UCSD-AML1 (cell line): Measurements from ENCODE around the gene PRR5L.

ENCODE experiments used
- DNase-seq: peaks from one replicate; lab custom pipeline; 2025; ENCODE audit not compliant: unreplicated experiment; lab: John Stamatoyannopoulos, UW

The PRR5L gene

DNA sequence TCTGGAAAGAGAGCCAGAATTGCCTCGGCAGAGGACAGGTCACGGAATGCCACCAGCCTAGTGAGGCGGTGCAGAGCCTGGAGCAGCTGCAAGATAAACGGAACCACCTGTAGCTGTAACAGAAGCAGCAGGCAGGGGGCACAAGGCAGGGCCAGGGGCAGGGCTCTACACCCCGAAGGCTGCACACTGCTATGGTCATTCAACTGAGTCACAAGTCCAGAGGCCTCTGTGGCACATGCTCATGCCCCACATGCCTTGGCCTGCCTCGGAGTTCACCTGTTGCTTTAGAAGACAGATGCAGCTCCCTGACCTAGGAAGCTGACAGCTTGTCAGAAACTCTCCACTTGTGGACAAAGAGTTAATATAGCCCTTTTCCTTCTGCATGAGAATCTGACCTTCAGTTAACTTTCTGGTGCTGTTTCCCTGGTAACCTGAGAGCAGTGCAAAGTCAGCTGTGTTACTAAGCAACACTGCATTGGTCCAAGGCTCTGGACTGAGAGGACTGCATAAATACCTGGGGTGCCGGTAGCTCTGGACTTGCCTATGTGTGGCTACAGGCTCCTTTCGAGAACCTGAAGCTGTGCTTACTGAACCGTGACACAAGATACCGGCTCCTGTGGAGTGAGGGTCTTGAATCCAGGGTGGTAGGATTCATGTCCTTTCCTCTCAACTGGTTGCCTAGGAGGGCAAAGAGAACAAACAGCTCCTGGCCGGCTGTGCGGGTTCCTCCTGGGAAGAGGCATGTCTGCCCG, 17.4 kb upstream of the PRR5L start:
- no peak for DNase-seq

DNA sequence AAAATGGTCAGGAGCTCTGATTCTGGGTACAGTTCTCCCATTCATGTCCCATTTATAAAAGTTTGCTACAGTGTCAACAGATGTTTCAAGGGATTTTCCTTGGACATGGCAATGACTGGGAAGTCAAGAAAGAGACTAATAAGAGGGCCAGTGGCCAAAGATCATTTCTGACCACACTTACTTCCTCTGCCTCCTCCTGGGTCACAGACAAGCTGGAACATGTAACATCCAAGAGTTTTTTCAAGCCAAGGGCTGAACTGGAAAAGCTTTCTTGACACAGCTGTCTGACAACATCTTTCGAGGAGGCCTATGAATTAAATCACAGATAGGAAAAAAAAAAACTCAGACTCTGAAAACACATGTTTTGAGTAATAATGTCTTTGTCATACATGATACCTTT, 15.6 kb upstream of the PRR5L start:
- no peak for DNase-seq

DNA sequence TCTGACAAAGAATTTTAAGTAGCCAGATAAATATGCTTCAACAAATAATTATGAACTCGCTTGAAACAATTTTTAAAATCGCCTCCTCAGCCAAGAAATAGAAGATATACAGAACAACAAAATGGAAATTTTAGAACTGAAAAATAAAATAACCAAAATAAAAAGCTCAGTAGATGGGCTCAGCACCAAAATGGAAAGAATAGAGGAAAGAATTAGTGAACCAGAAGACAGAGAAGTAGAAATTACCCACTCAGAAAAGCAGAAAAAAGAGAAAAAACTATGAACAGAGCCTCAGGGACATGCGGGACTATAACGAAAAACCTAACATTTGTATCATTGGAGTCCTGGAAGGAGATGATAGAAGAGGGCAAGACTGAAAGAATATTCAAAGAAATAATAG, 14.2 kb upstream of the PRR5L start:
- no peak for DNase-seq

DNA sequence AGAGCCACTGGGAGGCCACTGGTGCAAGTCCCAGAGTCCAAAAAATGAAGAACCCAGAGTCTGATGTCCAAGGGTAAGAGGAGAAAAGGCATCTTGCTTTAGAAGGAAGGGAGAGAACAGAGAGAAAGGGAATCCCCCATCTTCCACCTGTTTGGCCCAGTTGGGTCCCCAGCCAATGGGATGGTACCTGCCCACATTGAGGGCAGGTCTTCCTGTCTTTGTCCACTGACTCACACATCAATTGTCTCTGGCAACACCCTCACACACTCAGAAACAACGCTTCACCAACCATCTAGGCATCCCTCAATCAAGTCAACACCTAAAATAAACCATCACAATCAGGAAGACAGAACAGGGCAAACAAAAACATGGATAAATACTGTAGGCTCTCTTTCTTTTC, 13.2 kb upstream of the PRR5L start:
- DNase-seq = no peak

DNA sequence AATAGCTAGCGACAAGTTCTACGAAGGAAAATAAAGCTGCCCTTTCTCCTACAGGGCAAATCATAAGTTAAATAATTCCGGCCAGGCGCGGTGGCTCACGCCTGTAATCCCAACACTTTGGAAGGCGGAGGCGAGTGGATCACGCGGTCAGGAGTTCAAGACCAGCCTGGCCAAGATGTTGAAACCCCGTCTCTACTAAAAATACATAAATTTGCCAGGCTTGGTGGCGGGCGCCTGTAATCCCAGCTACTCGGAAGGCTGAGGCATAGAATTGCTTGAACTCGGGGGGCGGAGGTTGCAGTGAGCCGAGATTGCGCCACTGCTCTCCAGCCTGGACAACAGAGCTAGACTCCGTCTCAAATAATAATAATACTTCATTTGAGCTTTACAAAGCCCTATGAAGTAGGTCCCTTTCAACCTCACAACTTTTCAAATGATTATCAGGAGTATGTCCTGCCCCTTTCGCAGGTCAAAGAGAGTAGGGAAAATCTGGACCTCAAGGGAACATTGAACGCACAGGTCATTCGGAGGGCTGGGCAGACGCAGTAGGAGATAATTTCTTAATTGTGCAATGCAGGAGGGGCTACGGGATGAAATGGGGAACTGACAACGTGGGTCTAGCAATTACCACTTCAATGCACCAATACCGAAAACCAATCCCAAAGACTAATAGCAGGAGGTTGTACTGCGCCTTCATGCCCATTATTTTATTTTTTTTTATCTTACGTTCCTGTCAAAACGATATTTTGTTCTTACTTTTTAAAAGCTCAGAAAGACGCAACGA, 7.5 kb upstream of the PRR5L start:
- no peak for DNase-seq

DNA sequence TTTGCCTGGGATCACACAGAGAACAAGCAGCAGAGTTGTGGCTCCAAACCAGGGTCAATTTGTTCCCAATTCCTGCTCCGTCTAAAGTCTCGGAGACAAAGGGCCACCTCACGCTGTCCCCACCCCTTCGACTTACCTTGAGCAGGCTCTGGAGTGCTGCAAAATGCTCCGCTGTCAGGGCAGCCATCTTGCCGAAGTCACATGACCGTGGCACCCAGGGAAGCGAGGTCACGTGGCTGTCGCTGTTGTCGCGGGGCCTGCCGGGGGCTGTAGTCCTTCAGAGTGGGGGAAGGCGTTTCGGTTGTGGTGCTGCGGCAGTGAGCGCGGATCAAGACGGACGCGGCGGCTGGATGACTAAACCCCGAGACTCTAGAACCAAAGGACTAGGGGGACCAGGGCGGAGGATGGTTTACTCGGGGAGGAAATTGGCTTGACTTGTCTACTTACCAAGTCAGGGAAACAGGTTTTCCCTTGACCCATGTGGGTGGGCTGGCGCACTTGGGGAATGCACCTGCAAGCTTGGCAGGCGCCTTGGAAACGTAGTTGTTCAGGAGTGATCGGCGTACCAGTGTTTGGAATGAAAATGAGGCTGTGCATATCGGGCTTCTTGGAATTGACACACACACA, 6.7 kb upstream of the PRR5L start, which contains the start of gene COMMD9:
COMMD9 (minus strand) TSS at position 199 of the 627 bp plus-strand sequence; CDS start at position 187, 12 bp downstream.
- peak; percentile 90 for DNase-seq

DNA sequence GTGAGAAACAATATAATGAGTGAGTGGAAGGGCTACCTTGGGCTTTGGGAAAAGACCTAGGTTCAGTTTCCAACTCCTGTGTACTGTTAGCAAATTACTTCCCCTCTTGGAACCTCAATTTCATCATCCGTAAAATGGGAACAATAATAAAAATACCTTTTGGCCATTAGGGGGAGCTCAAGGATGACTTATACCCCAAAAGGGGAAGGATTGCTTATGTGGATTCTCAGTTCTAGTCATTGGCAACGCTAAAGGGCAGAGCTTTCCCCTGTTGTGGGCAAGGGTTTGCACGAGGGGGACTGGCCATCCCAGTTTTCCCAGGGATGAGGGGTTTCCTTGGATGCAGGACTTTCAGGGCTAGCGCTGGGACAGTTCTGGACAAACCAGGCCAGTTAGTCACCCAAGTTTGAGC, 3.8 kb upstream of the PRR5L start:
- peak; percentile 23 for DNase-seq

DNA sequence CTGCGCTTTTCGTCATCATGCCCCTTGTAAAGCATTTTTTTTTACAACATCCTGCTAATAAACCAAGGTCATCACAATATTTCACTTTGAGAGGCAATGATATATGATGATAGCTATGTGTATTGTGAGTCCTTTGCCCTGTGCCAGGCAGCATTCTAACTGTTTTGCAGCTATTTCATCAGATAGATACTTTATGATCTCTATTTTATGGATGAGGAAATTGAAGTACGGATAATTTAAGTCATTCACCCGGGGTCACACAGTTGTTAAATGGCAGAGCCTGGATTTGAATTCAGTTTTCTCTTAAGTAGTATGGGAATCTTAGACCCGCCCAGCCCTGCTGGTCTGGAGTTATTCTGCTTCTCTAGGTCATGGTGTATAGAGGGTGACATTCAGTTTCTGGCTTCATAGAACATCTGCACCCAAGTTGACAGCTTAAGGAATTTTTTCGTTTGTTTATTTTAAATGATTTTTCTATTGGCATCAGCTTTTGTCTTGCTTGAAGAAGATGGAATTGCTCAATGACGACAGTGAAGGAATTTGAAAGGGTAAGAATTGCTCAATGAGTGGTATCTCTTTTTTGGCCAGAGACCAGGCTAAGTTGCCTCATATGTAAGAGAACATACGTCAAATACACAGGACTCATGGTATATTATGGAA, 926 bp downstream of the PRR5L start:
- DNase-seq = no peak

DNA sequence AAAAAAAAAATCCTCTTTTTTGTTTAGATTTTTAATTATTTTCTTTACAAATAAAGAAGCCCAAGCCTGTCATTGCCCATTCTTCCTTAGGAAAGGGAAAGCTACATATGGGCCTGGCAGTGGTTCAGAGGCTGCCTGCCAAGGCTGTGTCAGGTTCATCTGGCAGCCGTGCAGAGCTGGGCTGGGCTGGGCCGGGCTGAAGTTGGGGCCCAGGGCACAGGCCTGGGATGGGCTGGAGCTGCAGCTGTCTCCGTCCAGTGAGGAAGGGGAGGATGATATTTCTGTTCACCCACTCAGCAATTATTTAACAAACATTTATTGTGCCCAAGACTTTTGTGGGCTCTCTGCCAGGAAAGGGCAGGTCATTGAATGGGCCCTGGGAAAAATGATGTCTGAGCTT, 4.6 kb downstream of the PRR5L start:
- DNase-seq = no peak

DNA sequence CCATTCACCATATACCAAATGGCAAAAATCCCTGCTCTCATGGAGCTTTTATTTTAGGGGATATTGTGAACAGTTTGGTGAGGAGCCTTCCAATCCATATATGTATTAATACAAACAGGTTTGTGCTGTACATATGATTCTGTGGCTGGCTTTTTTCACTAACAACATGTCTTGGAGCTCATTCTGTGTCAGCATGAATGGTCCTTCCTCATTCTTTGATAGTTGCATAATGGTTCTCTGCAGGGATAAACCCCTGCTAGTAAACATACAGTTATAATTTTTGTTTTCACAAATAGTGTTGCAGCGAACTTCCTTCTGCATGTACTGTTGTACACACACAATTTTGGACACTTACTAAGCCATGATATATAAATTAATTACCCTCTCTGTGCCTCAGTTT, 8.3 kb downstream of the PRR5L start:
- DNase-seq = no peak

DNA sequence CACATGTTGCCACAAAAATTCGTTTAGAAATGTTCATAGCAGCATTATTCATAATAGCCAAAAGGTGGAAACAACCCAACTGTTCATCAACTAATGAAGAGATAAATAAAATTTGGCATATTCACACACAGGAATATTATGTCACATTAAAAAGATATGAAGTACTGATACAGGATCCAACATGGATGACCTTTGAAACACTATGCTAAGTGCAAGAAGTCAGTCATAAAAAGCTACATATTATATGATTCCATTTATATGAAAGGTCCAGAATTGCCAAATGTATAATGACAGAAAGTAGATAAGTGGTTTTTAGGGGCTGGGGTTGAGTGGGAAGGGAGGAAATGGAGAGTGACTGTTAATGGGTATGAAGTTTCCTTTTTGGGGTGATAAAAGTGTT, 9.0 kb downstream of the PRR5L start:
- no peak for DNase-seq

DNA sequence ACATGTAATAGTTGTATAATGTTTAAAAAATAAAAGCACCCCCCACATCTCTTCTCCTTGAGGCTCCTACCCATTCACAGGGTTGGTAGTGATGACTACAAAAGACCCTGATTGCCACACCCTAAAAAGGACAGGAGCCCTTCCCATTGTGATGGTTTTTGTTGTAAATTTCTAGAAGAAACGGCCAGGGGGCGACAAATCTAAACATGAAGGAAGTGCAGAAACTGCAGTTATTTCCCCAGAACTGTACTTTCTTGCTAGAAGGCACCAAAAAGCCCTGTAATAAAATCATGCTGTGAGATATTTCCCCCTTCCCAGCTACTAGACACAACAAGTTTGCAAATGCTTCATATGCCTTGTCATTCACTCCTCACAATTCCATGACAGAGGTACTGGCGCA, 10.8 kb downstream of the PRR5L start:
- DNase-seq = no peak

DNA sequence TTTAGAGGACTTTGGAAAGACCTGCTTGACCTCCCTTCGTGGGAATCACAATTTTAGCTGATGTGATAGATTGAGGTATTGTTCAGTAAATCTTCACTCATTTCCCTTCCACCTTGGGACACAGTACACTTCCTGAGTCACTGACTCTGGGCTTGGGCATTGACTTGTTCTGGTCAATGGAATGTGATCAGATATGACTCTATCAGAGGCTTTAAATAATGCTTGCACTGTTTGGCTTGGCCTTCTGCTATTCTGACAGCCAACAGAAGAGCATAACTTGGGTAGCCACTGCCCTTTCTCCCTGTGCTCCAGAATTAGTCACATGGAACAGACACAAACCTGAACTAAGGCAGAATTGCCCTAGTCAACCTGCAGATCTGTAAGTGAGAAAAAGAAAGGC, 12.5 kb downstream of the PRR5L start:
- DNase-seq = no peak

DNA sequence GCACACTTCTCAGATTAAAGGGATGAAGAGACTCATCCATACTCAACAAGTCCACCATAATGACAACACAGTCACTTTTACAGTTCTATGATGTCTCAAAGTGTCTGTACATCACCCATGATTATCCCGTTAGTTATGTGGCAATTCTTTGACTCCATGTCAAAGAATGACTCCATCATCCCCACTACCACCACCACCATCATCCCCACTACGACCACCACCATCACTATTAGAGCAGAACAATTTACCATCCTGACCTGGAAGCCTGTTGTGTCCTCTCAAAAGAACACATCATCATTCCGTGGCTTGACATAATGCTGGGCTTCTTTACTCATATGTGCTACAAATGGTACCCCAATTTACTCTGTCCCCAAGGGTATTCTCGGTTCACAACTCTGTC, 13.7 kb downstream of the PRR5L start:
- DNase-seq = no peak

DNA sequence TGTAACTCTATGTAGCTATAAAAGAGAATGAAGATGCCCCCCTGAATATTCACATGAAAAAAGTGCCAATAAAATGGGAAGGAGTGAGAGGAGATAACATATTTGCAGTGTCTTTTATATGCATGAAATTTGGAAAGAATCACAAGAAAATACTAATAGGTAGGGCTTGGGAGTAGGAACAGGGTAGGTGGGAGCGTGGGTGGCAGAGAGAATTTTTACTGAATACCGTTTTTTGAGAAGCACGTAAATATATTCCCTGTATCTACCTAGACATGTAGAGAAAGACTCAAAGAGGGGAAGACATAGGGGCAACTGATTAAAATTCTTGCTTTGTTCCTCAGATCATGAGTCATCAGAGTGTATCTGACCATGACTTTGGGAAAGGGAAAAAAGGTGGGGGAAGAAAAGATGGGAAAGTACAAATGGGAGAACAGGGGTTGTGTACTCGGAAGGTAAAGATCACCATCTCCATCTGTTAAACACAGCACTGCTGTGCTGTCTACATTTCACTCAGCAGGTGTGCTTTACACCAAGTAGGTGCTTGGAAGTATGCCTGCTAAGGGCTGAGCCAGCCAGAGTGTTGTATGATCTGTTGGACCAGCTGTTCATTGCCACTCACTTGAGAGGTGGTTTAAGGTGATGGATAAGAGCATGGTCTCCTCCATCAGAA, 16.0 kb downstream of the PRR5L start:
- DNase-seq = no peak

DNA sequence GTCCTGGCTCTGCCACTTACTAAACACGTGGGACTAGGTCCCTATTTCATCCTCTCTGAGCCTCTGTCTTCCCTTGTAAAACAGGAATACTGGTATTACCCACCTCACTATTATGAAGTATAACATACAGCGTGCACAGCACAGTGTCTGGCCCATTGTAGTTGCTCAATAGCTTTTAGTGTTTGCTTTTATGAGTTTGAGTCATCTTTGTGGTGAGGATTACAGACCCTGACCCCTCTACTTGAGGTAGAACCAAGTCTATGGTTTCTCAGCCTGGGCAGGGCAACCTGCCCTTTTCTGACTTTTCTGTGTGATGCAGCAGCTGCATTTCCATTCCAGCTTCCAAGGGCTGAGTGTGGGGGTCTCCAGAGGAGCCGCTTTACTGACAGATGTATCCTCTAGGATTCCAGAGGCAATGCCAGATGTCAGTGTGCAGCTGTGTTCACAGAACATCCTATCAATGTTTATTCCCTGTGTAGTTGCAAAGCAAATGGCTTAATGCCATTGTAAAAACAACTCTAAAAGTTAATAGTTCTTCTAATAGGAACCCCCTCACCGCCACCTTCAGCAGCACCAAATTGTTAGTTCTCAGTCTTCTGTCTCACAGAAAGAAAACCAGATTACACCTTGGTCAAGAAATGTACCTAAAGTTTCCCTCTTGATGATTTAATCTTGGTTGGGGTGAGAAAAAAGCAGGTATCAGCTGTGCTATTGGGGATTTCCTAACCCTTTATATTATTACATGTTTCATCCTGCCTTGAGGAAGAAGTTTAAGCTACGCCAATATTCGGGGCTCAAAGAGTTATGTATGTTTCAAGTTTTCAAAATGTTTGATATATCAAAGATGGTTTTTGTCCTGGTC, 16.8 kb downstream of the PRR5L start:
- no peak for DNase-seq

DNA sequence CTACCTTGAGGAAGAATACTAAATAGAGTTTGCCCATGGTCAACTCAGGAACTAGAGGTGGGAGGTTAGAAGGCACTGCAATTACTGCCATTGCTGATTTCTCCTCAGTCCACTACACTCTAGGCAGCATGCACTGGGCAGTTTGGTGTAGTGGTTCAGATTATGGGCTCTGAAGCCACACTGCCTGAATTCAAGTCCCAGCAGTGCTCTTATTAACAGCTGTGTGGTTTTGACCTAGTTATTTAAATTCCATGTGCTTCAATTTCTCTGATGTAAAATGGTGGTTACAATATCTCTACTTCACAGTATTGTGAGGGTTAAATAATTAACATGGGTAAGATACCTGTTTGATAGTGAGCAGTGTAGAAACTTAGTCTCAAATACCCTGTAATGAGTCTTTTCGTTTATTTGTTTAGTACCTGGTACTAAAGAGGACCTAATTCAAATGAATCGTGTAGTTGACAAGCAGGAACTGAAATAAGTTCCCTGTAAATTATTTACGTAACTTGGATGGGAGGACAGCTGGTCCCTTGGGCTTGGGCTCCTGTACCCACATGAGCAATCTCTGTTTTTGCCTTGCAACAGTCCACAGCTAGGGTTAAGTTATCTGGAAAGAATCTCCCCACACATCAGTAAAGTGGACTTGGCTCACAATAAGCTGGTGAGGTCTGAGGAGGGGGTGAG, 17.8 kb downstream of the PRR5L start:
- no peak for DNase-seq

DNA sequence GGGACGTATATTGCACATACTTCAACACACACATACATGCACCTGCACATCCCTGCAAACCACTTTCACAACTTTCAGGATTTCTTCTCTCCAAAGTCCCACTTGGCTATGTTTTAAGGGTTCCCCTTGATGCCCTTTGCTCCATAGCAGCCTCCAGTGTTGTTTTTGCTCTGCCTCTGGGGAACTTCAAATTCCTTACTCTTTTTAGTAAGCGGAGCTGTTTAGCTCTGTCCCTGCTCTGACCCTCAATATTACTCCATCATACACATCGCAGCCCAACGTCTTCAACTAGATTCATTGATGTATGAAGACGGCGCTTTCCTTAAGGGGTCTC, 18.3 kb downstream of the PRR5L start:
- DNase-seq = no peak

DNA sequence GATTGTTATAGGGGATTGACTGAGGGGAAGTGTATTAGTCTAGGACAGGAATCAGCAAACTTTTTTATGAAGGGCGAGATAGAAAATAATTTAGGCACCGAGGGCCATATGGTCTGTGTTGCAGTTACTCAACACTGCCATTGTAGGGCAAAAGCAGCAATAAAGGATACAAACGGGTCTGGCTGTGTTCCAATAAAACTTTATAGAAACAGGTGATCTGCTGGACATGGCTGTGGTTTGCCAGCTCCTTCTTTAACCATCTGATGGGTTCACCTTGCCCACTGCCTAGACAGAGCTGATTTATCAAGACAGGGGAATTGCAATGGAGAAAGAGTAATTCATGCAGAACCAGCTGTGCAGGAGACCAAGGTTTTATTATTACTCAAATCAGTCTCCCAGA, 20.0 kb downstream of the PRR5L start:
- DNase-seq = no peak

DNA sequence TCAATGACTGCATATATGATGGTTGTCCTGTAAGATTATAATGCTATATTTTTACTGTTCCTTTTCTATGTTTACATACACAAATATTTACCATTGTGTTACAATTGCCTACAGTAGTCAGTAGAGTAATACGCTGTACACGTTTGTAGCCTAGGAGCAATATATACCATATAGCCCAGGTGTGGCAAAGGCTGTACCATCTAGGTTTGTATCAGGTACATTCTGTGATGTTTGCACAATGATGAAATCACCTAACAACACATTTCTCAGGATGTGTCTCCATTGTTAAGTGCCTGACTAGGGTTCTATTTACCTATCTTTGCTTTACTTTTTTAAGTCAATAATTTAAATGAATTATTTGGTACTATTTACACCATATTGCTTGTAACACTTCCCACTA, 21.9 kb downstream of the PRR5L start:
- no peak for DNase-seq
